DMS53 treated with DMSO at 0.1 percent for 48 hours (cell line): ENCODE data around the gene ARHGEF39.
"Not testable (repeated sequence)": the region's sequence is repeated elsewhere in the genome, so short reads cannot be mapped to it uniquely, and the experiment has no call there.

Experiments used
- DNase-seq: peaks from one replicate; lab custom pipeline; 2025; ENCODE audit not compliant: unreplicated experiment; lab: John Stamatoyannopoulos, UW

The ARHGEF39 gene

GRCh38 chr9:35627575-35627974, 37.4 kb downstream of the ARHGEF39 start:
- no peak for DNase-seq

- DNase-seq = no peak
These were observed 45.2 kb downstream of the ARHGEF39 start for GRCh38 chr9:35619800-35620158.

- no peak for DNase-seq
These were observed 45.9 kb downstream of the ARHGEF39 start for GRCh38 chr9:35618854-35619799.

- no peak for DNase-seq
These were observed 46.7 kb downstream of the ARHGEF39 start, which contains the start of gene CD72 for GRCh38 chr9:35618325-35618727. Gene CD72, minus strand, starts transcription at chr9:35618413. Its CDS starts 110 bp downstream, at chr9:35618303.

- DNase-seq = no peak
These were observed 47.4 kb downstream of the ARHGEF39 start for GRCh38 chr9:35617548-35617947.

GRCh38 chr9:35616681-35617459, 48.1 kb downstream of the ARHGEF39 start:
- DNase-seq = peak; percentile 30

GRCh38 chr9:35615981-35616680, 48.9 kb downstream of the ARHGEF39 start:
- DNase-seq = no peak

- no peak for DNase-seq
These were observed 52.2 kb downstream of the ARHGEF39 start for GRCh38 chr9:35612843-35613242.

GRCh38 chr9:35612066-35612465, 52.9 kb downstream of the ARHGEF39 start:
- DNase-seq = not testable (repeated sequence)

GRCh38 chr9:35611230-35611797, 53.7 kb downstream of the ARHGEF39 start:
- DNase-seq = no peak

GRCh38 chr9:35609820-35610163, 55.2 kb downstream of the ARHGEF39 start:
- DNase-seq = no peak
